Fibroblast of the aortic adventitia (primary cell): ENCODE data around the gene NAXD. TPM values are rescaled to one million over a fixed set of nuclear protein-coding genes. Genes with fewer than 3 reads are reported as not detected.
"Not testable (repeated sequence)": the region's sequence is repeated elsewhere in the genome, so short reads cannot be mapped to it uniquely, and the experiment has no call there.

ENCODE experiments used
- DNase-seq: peaks from one replicate; pipeline ENCODE4 v3.0.0-alpha.2; 2010; ENCODE audit warnings: low read depth
- H3K4me3 ChIP-seq: 2 replicates; pipeline ENCODE4 v1.5.1; 2011; ENCODE audit warnings: low read depth, mild to moderate bottlenecking, control low read depth, low read length, moderate library complexity
- total RNA-seq: library from RNA; depleted of rRNA; stranded (reverse); fragments of >200 nt; gene quantifications from 2 replicates; pipeline ENCODE4 v1.2.3, GENCODE V29; 2012; ENCODE audit warnings: low replicate concordance
- TF ChIP-seq, protein P1 (sequence below): IDR thresholded peaks from 2 replicates; pipeline ENCODE4 v1.5.1; 2011; ENCODE audit warnings: mild to moderate bottlenecking, low read length, control low read depth, inconsistent platforms; ENCODE audit not compliant: insufficient read depth

NAXD gene
- total RNA-seq, 1 donor = 14.9 TPM

GRCh38 chr13:110593430-110594130 is 21.8 kb upstream of the NAXD start:
- TF ChIP-seq, protein P1, sequence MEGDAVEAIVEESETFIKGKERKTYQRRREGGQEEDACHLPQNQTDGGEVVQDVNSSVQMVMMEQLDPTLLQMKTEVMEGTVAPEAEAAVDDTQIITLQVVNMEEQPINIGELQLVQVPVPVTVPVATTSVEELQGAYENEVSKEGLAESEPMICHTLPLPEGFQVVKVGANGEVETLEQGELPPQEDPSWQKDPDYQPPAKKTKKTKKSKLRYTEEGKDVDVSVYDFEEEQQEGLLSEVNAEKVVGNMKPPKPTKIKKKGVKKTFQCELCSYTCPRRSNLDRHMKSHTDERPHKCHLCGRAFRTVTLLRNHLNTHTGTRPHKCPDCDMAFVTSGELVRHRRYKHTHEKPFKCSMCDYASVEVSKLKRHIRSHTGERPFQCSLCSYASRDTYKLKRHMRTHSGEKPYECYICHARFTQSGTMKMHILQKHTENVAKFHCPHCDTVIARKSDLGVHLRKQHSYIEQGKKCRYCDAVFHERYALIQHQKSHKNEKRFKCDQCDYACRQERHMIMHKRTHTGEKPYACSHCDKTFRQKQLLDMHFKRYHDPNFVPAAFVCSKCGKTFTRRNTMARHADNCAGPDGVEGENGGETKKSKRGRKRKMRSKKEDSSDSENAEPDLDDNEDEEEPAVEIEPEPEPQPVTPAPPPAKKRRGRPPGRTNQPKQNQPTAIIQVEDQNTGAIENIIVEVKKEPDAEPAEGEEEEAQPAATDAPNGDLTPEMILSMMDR = peak; percentile 59
- no peak overlapping the region for H3K4me3 ChIP-seq
- peak; percentile 67 for DNase-seq

DNA sequence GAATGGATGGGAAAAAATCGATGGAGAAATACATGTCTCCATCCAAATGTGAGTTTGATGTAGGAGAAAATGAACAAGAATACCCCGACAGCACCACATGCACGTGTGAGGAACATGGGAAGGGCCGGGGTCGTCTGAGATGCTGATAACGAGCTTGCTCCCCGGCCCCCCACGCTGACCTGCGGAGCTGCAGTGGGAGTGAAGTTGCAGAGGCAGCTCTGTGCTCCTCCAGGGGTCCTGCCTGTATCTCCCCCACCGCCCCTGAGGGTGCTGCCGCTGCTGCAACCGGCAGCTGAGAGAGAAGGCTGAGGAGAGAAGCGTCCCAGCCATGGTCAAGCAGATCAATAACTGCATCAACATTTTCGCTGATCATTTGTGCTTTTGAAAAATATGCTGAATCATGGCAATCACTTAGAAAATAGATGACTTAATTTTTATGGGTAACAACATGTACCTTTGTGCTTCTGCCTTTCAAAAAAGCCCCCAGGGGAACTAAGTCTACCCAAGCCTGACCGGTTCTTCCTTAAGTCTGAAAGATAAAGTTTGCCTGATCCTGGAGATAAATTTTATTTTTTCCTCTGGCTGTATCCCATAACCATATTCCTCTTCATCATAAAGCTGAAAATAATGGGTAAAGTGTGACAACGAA is 18.2 kb upstream of the NAXD start:
- TF ChIP-seq, protein P1 = no peak
- no peak for DNase-seq

GRCh38 chr13:110600261-110600819 is 15.0 kb upstream of the NAXD start:
- TF ChIP-seq, protein P1 = no peak
- H3K4me3 ChIP-seq = no peak overlapping the region
- no peak for DNase-seq

More for the DNA sequence above, 18.2 kb upstream of the NAXD start:
- H3K4me3 ChIP-seq = no peak overlapping the region

DNA sequence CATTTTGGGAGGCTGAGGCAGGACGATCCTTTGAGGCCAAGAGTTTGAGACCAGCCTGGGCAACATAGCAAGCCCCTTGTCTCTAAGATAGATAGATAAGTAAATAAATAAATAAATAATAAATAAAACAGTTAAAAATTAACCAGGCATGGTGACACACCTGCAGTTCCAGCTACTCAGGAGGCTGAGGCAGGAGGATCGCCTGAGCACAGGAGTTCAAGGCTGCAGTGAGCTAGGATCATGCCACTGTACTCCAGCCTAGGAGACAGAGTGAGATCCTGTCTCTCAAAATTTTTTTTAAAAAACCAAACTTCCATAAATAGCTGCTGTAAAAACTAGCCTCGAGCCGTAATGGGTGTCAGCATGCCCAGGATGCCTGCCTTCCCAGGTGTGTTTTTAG is 14.4 kb upstream of the NAXD start:
- no peak overlapping the region for H3K4me3 ChIP-seq
- no peak for DNase-seq
- TF ChIP-seq, protein P1 = no peak

DNA sequence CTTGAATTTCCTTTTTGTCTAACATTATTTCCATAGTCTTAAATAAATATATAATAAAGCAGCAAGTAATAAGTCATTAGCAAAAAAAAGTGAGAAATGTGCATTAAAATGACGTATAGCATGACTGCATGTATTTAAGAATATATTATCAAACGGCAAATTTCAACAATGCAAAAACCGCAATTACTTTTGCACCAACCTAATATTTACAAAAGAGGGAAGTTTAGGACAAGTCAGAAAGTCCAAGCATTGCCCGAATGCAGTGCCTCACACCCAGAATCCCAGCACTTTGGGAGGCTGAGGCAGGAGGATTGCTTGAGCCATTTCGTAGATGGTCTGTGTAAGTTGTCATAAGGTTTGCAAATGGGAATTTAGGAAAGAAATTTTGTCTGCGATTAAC is 10.2 kb upstream of the NAXD start:
- TF ChIP-seq, protein P1 = no peak
- H3K4me3 ChIP-seq = no peak overlapping the region
- DNase-seq = no peak

DNA sequence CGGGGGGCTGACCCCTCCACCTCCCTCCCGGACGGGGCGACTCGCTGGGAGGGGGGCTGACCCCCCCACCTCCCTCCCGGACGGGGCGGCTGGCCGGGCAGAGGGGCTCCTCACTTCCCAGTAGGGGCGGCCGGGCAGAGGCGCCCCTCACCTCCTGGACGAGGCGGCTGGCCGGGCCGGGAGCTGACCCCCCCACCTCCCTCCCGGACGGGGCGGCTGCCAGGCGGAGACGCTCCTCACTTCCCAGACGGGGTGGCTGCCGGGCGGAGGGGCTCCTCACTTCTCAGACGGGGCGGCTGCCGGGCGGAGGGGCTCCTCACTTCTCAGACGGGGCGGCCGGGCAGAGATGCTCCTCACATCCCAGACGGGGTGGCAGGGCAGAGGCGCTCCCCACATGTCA is 9.1 kb upstream of the NAXD start:
- not testable (repeated sequence) for H3K4me3 ChIP-seq, DNase-seq

DNA sequence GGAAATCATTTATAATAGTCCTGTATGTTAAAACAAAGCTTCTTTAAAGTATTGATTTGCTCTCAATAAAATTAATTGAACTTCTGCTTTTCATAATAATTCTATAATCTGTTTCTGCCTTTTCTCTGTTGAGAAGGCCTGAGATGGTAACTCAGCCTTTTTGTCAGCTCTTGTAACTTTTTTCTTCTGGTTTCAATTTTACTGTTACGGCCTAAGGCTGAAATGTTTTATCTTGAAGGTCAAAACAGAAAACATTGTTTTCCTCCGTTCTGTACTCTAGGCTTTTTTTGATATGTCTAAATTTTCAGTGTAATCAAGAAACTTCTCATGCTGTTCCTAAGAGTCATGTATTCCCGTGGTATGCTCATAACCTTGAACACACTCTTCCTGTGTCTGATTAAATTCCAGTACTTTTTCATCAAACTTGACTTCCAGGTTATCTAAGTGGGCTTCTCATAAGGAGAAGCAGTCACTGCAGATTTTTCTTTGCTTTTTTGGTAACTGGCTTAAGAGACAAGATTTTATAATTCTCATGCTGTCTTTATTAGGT is 7.6 kb upstream of the NAXD start:
- TF ChIP-seq, protein P1 = no peak
- H3K4me3 ChIP-seq = no peak overlapping the region
- DNase-seq = no peak
